Sciatic nerve (tissue), 2 donors: Measurements from ENCODE around the gene NEMP1. TPM values are rescaled to one million over a fixed set of nuclear protein-coding genes. Genes with fewer than 3 reads are reported as not detected.
"Not testable (repeated sequence)": the region's sequence is repeated elsewhere in the genome, so short reads cannot be mapped to it uniquely, and the experiment has no call there.

Source experiments
- ATAC-seq: fragments of 200-7000 bp; cut with Tn5 transposase; one replicate; pipeline ENCODE4 v1.9.1; 2020; ENCODE audit warnings: mild to moderate bottlenecking, moderate library complexity
- DNase-seq: peaks from one replicate; pipeline ENCODE4 v3.0.0-alpha.2; 2020; ENCODE audit warnings: low spot score
- intact Hi-C: fragments of 100-400 bp; cut with DNase I; formaldehyde crosslinking; loops from one replicate; pipeline ENCODE4 v1.14.2; 2022
- total RNA-seq: library from RNA; stranded (reverse); fragmentation: NEBNext Ultra II Directional; extraction: Animal tissue kit (Norgen Biotek cat#: 25700); gene quantifications from one replicate; pipeline ENCODE4 v1.2.1, GENCODE V29; 2021
- donor health status: DM: no; HTN: no; CAD: no.
- donor health status: DM: no; HTN: no; CAD: no.

NEMP1 gene
- total RNA-seq, 1 donor from 2014 or later: 13.1 TPM

GRCh38 chr12:57044889-57045288 is 33.7 kb downstream of the NEMP1 start:
- ATAC-seq: no peak
- DNase-seq: no peak
- intact Hi-C loops: no loop called here

- intact Hi-C loops: no loop called here
- ATAC-seq (no peak), DNase-seq (no peak)
These were observed 34.1 kb downstream of the NEMP1 start for GRCh38 chr12:57044468-57044867.

DNA sequence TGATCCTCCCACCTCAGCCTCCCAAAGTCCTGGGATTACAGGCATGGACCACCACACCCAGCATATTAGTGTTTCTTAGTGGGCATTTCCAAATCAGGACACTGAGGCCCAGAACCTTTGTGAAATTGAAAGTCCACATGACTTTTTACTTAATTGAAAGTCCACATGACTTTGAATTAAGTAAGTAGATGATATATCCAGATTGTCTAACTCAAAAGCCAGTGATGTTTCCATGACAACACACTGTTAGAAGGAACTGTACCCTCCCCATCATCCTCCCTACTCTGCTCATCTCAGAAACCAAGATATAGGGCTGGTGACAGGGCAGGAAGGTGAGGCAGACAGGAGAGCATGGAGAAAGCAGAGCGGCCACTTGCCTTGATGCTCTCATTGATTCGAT is 35.9 kb downstream of the NEMP1 start:
- intact Hi-C loops: no loop called here
- ATAC-seq (no peak), DNase-seq (no peak)

- DNase-seq: no peak
- intact Hi-C loops: no loop called here
- ATAC-seq: no peak
These were observed 37.8 kb downstream of the NEMP1 start for GRCh38 chr12:57040750-57041149.

DNA sequence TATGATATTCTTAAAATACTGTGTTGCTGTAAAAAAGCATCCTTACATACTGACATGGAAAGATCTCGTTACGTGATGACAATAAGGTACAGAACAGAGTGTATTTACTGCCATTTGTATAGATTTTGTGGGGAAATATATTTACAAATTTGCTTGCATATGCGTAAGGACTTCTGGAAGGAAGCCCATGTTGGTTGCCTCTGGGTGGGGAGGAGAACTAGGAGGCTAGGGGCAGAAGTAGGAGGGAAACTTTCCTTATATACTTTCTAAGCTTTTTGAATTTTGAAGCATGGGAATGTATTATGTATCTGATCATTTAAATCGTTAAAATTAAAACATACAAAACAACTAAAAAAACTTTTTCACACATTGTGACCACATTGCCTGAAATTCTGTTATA is 38.4 kb downstream of the NEMP1 start:
- DNase-seq (no peak), ATAC-seq (no peak)
- intact Hi-C loops: no loop called here

DNA sequence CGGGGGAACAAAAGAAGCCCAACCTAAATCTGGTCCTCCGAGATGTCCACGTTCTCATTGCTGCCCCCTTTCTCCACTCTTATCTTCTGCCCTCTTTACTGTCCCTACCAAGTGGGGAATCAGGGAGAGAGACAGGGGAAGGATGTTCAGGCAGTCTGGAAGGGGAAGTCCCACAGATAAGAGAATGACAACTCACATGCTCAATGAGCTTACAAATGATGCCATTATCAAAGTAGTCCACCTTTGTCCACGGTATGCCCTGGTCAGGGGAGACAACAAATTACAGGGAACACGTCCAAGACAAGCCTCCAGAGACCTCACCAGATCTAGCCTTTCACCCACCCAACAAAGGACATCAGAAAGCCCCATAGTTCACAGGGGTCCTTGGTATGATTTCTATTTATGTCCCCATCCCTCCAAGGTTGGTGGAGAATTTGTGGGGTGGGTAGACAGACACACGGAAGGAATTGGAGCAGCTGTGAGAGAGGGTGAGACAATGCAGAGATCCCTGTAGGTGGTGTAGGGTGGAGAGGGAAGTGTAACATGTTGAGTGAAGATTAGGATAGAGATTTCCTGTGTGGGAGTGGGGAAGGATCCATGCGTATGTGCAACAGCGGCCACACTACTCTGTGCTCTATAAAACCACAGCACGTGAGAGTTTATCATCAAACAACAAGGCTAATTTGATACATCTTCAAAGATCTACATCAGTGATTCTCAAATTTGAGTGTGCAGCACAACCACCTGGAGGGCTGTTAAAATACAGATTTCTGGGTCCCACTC is 39.4 kb downstream of the NEMP1 start:
- DNase-seq: no peak
- no peak for ATAC-seq
- intact Hi-C loops: no loop called here

DNA sequence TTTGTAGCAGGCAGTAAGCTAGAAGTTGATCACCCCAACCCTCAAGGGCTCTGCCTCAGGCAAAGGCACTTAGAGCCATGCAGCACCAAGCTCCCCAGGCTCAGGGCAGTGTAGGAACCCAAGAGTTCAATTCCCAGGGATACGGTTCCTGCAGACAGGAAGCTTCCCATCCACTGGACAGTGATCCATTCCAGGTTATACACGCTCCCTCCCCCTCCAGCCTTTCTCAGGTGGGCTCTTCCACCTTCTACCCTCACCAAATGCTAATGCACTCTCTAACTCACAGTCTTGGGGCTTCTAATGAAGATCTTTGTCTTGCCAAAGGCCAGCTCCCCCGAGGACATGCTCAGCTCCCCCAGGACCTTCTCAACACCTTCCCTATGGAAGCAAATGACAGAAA is 41.3 kb downstream of the NEMP1 start:
- DNase-seq (no peak), ATAC-seq (no peak)
- intact Hi-C loops: no loop called here

- intact Hi-C loops: no loop called here
- no peak for ATAC-seq
These were observed 45.2 kb downstream of the NEMP1 start for GRCh38 chr12:57033431-57033830.

DNA sequence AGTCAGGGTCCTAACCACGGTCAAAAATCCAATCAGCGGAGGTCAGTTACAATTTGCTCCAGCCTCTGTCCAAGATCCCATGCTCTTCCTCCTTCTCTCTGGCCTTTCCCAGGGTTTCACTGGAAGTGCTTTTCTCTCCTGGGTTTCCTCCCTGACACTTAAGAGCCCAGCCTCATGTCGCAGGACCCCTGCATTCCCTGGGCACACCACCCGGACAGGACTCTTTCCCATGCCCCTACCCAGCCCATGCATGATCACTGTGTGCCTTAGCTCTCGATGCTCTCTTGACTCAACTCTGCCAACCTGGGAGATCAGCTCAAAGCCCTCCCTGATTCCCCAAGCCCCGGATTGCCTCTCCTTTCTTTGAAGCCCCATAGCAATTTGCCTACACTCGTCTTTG is 46.8 kb downstream of the NEMP1 start:
- intact Hi-C loops: no loop called here
- DNase-seq (no peak), ATAC-seq (no peak)

More at GRCh38 chr12:57033431-57033830, 45.2 kb downstream of the NEMP1 start:
- DNase-seq: no peak

- intact Hi-C loops: no loop called here
- ATAC-seq: no peak
These were observed 47.4 kb downstream of the NEMP1 start for GRCh38 chr12:57031138-57031725.

GRCh38 chr12:57029457-57029856 is 49.1 kb downstream of the NEMP1 start:
- ATAC-seq (no peak), DNase-seq (no peak)
- intact Hi-C loops: no loop called here

More at GRCh38 chr12:57031138-57031725, 47.4 kb downstream of the NEMP1 start:
- no peak for DNase-seq

- no peak for ATAC-seq
- intact Hi-C loops: no loop called here
These were observed 50.8 kb downstream of the NEMP1 start for GRCh38 chr12:57027805-57028153.

DNA sequence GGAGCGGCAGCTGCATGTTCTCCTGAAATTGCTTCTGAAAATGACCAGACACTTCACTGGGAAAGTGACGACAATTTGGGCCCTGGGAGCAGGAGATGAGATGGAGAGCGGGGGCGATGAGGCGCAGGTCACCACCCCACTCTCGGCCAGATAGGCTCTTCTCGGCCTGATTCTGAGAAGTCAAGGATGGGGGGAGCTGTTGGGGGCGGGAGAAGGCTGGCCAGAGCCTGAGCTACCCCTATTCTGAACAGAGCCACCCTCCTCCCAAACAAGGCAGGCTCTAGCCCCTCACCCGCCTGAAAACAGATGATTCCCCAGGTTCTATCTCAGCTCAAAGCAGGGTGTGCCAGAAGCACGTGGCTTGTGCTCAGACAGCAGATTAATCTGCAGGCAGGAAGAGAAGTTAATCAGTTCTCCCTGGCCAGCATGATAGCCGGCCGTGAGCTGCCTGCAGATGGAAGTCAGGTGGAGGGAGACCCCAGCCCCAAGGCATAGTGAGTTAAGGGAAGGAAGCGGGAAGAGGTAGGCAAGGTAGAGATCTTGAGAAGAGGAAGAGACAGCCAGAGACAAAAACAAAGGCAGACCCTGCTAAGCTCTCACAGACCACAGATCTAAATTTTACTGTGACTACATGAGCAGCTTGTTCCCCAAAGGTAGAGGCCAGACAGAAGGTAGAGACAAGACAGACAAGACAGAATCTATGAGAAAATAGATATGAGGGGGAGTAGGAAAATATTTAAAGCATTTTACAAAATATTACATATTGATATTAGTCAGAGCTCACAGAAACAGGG is 51.4 kb downstream of the NEMP1 start:
- DNase-seq (no peak), ATAC-seq (no peak)

More at GRCh38 chr12:57027805-57028153, 50.8 kb downstream of the NEMP1 start:
- no peak for DNase-seq

DNA sequence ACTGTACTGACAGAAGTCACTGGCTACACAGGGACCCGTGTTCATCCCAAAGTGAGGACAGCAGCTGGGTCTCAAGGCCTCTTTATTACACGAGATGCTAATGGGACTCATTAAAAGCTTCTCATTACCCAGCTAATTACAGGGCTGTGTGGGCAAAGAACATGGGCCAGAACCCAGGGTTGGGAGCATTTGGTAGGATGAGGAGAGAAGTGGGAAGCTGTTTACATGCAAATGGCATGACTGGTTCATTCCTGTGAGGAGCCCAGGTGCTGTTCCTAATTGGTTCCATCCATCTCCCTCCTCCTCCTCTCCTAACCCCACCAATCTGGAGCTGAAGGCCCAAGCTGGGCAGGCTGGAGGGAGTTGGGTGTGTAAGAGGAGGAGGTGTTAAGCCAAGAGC is 53.4 kb downstream of the NEMP1 start:
- ATAC-seq: no peak
- intact Hi-C loops: no loop called here
- DNase-seq: no peak

More for the DNA sequence above, 51.4 kb downstream of the NEMP1 start:
- intact Hi-C loops: no loop called here

DNA sequence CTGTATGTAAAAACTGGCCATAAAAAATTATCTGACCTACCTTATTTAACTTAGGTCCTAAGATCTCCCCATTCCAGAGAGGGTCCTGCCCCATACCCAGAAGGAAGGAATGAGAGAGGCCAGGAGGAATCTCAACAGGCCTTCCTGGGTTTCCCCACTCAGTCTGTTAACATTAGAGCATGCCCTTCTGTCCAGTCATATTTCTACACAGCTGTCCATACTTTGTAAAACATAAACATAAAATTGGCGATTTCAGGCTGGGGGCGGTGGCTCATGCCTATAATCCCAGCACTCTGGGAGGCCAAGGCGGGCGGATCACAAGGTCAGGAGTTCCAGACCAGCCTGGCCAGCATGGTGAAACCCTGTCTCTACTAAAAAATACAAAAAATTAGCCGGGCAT is 56.3 kb downstream of the NEMP1 start:
- DNase-seq, ATAC-seq, intact Hi-C loops: not testable (repeated sequence)

DNA sequence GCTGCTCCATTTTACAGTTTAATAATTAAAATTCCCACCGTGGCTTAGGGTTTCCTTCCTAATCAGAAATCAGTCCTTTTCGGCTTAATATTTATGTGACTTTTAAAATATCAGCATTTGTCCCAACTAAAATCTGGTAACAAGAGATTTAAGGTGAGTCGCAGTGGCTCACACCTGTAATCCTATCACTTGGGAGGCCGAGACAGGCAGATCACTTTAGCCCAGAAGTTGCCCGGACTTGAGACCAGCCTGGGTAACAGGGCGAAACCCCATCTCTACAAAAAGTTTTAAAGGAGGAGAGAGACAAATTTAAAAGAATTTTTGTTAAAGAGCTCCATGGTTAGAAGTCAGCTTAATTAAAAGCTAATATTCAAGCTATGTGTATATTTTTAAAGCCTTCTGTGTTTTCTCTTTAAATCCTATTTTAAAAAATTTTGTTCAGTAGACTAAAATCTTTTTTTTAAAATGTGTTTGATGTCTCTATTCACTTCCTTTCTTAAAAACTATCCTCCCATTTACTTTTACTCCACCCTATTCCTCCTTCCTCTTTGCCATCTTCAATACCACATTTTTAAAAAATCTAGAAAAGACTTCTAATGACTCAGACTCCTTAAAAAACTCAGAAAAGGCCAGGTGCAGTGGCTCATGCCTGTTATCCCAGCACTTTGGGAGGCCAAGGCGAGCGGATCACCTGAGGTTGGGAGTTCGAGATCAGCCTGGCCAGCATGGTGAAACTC is 58.4 kb downstream of the NEMP1 start:
- no peak for DNase-seq
- intact Hi-C loops: no loop called here
- ATAC-seq: no peak

GRCh38 chr12:57018906-57019305 is 59.7 kb downstream of the NEMP1 start:
- DNase-seq: no peak
- intact Hi-C loops: no loop called here

DNA sequence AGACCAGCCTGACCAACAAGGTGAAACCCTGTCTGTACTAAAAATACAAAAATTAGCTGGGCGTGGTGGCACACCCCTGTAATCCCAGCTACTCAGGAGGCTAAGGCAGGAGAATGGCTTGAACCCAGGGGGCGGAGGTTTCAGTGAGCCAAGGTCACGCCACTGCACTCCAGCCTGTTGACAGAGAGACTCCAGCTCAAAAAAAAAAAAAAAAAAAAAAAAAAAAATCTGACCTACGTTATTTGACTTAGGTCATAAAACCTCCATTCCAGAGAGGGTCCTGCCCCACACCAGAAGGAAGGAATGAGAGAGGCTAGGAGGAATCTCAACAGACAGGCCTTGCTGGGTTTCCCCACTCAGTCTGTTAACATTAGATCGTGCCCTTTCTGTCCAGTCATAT is 60.2 kb downstream of the NEMP1 start:
- DNase-seq, ATAC-seq, intact Hi-C loops: not testable (repeated sequence)

More at GRCh38 chr12:57018906-57019305, 59.7 kb downstream of the NEMP1 start:
- no peak for ATAC-seq

GRCh38 chr12:57016348-57016747 is 62.2 kb downstream of the NEMP1 start, which contains the start of gene TAC3:
Gene TAC3 (minus strand): TSS chr12:57016529. CDS start chr12:57015797, 732 bp downstream.
- no peak for ATAC-seq
- intact Hi-C loops: no loop called here
- no peak for DNase-seq
